ENCODE measurements around the gene BCAP29.
"Not testable (repeated sequence)": the region's sequence is repeated elsewhere in the genome, so short reads cannot be mapped to it uniquely, and the experiment has no call there.

The BCAP29 gene

DNA sequence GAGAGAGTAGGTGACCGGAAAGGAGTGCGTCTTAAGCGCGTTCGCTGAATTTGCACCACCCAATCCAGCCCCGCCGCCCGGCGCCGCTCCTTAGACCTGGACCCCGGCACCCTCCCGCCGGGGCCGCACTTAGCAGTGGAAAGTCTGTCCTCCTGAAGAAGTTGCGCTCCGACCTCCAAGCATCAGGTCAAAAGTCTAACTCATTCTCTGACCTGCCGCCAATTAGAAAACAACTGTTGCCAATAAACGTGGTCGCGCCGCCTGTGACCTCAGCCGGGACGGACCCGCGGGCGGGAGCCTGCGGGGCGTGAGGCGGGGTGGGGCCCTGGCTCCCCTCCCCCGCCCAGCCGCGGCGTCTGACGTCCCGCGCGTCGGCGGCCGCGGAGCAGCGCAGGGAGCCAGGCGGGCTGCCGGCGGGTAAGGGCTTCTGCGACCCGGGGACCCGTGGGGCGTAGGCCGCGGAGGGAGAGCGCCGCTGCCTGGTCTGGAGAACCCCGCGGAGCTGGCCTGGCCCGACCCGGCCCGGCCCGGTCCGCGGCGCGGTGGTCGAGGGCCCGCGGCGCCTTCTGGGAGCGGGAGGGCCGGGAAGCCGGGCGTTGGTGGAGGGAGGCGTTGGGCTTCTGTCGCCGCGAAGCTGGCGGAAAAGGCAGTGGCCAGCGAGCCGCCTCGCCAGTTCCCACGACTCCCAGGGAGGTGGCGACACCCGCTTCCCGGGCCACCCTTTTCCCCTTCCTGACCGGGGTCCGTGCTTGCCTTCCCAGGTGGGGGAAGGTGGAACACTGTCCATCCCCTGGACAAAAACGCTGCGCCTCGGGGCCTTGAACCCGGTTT, at the start of gene BCAP29:
BCAP29 (plus strand) TSS at position 362 of the 831 bp plus-strand sequence. CDS start 527 bp downstream, outside the sequence.
- DNase-seq (ENCODE audit: low spot score), result peak; percentile 73

- DNase-seq (ENCODE audit: low spot score), result no peak
Observed at GRCh38 chr7:107530751-107531150, 49.3 kb upstream of the BCAP29 start.

DNA sequence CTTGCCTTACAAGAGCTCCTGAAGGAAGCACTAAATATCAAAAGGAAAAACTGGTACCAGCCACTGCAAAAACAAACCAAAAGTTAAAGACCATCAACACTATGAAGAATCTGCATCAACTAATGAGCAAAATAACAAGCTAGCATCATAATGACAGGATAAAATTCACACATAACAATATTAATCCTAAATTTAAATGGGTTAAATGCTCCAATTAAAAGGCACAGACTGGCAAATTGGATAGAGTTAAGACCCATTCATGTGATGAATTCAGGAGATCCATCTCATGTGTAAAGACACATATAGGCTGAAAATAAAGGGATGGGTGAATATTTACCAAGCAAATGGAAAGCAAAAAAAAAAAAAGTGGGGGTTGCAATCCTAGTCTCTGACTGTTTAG, 45.9 kb upstream of the BCAP29 start:
- DNase-seq (ENCODE audit: low spot score), result no peak

DNA sequence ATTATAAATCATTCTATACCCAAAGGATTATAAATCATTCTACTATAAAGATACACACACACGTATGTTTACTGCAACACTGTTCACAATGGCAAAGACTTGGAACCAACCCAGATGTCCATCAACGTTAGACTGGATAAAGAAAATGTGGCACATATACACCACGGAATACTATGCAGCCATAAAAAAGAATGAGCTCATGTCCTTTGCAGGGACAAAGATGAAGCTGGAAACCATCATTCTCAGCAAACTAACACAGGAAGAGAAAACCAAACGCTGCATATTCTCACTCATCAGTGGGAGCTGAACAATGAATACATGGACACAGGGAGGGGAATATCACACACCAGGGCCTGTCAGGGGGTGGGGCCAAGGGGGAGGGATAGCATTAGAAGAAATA, 42.8 kb upstream of the BCAP29 start:
- DNase-seq (ENCODE audit: low spot score), result not testable (repeated sequence)

- DNase-seq (ENCODE audit: low spot score), result no peak
Observed at GRCh38 chr7:107538001-107538400, 42.0 kb upstream of the BCAP29 start.

DNA sequence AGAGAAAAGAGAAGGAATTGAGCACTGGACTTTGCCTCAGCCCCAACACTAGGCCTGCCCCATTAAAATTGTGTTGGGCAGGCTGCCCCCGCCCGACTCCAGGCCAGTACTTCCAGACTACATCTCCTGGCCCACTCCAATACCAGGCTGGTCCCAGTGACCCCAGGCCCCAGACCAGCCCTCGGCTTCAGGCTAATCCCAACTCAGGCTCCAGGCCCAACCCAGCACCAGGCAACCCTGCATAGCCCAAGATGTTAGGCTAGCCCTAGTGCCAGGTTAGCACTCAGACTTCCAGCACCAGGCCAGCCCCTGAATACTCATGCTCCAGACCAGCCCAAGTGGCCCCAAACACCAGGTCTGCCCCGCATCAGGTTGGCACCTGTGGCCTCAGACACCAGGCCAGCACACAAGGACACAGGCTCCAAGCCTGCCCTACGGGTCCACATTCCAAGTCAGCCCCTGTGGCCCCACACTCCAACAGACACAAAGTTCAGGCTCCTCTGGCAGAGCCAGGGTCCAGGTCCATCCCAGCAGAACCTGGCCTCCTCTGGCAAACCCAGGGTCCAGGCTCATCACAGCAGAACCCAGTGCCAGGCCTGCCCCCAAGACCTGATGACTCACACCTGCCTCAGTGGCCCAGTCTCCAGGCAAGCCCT, 36.6 kb upstream of the BCAP29 start:
- DNase-seq (ENCODE audit: low spot score), result no peak

DNA sequence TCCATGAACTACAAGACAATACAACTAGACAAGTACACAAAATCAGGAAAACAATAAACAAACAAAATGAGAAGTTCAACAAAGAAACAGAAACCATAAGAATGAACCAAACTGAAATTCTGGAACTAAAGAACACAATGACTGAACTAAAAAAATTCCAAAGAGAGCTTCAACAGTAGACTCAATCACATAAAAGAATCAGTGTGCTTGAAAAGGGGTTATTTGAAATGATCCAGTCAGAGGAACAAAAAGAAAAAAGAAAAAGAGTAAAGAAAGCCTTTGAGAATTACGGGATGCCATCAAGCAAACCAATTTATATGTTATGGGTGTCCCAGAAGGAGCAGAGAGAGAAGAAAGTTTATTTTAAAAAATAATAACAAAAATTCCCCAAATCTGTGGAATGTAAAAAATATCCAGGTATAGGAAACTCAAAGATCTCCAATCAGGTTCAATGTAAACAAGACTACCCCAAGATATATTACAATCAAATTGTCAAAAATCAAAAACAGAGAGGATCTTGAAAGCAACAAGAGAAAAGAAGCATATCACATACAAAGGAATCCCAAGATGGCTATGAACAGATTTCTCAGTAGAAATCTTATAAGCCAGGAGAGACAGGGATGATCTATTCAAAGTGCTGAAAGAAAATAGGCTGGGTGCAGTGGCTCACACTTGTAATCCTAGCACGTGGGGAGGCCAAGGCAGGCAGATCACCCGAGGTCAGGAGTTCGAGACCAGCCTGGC, 35.0 kb upstream of the BCAP29 start:
- no peak for DNase-seq (ENCODE audit: low spot score)

GRCh38 chr7:107551936-107552335, 28.1 kb upstream of the BCAP29 start:
- DNase-seq (ENCODE audit: low spot score), result no peak

DNA sequence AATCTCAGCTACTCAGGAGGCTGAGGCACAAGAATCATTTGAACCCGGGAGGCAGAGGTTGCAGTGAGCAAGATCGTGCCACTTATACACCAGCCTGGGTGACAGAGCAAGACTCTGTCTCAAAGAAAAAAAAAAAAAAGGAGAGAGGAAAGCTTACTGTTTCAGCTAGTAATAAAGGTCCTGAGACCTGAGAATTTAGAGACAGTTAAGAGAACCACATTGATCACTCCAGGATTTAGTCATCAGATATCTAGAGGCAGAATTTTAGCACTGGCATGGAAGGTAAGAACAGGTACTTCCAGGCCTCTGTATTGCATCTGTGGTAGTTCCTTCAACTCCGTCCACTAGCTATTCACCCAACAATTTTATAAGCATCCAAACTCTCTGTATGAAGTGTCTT, 24.2 kb upstream of the BCAP29 start:
- DNase-seq (ENCODE audit: low spot score), result no peak

- no peak for DNase-seq (ENCODE audit: low spot score)
Observed at GRCh38 chr7:107559864-107560263, 20.2 kb upstream of the BCAP29 start.

GRCh38 chr7:107560898-107561516, 19.0 kb upstream of the BCAP29 start:
- no peak for DNase-seq (ENCODE audit: low spot score)

- no peak for DNase-seq (ENCODE audit: low spot score)
Observed at GRCh38 chr7:107563081-107563774, 16.8 kb upstream of the BCAP29 start.

GRCh38 chr7:107563775-107564552, 16.1 kb upstream of the BCAP29 start, which contains the start of the genes COG5 and DUS4L:
Gene COG5 (minus strand): TSS chr7:107563920. CDS start chr7:107563896, 24 bp downstream.
Gene DUS4L (plus strand): TSS chr7:107563971. CDS start chr7:107567071, 3,100 bp downstream.
- DNase-seq (ENCODE audit: low spot score), result peak; percentile 87

DNA sequence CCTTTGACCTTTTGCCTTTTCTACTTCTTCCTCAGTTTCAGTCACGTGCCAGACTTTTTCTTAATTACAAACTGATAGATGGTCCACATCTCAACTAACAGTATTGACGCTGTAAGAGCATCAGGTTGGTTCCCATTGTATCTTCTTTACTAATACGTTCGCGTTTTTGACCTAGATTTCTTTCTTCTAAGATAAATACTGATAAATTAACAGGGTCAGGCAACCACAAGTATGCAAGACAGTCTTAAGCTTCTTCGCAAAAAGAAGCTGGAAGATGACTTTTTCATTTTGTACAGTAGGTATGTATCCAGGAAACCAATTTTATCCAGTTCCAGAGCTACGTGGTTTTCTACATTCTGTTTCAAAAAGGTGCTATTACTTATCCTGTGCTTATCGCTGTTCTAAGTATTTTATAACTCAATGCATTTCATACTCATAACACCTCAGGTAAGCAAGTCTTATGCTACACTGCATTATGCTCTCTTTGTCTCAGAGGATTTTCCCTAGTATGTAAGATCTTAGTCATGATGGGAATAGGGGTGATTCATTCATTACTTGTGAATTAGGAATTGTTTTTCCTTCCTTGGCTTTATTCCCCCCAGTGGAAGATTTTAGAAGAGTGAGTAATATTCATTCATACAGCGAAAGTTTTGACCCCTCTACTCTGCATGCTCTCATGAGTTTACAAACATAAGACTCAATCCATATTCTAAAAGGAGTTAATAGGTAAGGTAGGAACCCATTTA, 15.3 kb upstream of the BCAP29 start:
- no peak for DNase-seq (ENCODE audit: low spot score)

DNA sequence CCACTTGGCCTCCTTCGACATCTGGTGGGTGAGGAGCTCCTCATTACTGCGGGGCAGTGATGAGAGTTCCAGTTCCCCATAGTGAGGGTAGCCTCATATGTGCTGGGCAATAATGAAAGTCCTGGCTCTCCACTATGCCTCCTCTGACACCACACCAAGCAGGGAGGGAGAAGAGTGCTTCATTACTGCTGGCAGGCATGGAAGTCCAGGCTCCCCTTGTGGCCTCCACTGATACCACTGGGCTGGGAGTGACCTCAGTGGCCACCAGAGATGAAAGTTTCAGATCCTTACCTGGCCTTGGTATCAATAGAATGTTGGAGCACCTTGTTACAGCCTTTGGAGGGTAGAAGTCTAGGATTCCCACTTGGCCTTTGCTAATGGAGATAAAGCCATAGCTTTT, 9.7 kb upstream of the BCAP29 start:
- no peak for DNase-seq (ENCODE audit: low spot score)

- DNase-seq (ENCODE audit: low spot score), result no peak
Observed at GRCh38 chr7:107573537-107573936, 6.5 kb upstream of the BCAP29 start.

DNA sequence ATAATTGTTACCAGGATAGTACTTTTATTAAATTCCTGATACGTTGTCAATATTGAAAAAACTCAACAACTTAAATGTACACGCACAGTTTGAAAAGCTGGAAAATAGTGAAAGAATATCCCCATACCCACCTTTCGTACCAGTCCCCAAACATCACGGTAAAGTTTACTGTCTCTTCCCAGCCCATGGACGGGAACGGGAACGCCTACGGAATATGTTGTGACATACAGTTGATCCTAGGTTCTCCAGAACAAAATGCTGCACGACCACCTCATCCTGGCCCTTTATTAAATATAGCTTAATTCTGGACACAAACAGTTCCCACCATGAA, 527 bp upstream of the BCAP29 start:
- no peak for DNase-seq (ENCODE audit: low spot score)

DNA sequence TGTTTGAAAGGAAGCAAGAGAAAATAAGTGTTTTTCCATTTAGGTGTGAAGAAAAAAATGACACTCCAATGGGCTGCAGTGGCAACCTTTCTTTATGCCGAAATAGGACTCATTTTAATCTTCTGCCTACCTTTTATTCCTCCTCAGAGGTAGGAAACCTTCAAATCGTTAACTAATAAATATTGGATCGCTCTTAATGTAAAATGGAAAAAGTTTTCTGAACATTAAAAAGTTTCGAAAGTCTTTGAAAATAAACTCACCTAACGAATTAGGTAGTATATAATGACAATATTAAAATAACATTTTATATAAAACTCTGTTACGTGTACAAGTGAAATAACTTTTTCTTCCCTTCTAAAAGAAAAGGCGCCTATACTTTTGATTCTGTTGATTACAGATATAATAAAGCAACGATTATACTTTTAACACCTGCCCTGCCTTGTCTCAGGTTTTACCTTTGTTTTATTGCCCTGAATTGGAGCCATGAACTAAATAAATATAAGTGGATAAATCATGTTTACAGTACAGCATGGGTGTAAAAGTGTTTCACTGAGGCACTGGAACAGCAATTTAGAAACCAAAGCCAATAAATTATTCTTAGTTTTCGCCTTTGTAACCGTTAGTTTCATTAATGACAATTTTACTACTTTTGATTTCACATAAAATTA, 804 bp downstream of the BCAP29 start:
- DNase-seq (ENCODE audit: low spot score), result no peak

DNA sequence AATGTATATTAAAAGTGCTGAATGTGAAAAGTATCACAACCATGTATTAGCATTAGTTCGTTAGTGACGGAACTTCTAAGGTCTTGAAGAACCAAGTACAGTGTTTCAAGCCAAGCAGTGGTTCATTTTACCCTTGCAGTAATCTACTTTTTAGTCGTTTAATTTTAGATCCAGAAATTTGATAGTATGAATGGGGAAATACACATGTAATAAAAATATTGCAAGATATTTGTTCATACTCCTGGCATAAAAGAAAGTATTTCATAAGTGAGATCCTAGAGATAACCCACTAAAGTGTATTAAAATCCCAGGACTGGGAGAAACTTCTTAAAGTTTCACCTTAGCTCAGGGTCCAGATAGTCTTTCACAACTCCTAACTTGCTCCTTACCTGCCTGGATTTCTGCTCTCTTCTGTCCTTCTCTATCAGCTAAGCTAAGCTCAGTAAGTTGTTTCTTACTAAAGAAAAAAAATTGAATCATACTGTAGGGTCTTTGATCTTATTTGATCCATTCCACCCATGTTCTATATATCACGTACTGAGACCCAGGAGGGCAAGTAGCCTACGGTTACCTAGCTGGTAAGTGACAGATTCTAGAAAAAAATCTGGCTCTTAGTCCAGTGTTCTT, 1.5 kb downstream of the BCAP29 start:
- DNase-seq (ENCODE audit: low spot score), result no peak
